NCI-H2196 (cell line): ENCODE data around the gene TRAPPC6A.

ENCODE experiments used
- DNase-seq: peaks from one replicate; lab custom pipeline; 2025; ENCODE audit not compliant: unreplicated experiment; lab: John Stamatoyannopoulos, UW

Gene TRAPPC6A

GRCh38 chr19:45186509-45187334 is 8.7 kb upstream of the TRAPPC6A start:
- DNase-seq, result no peak

GRCh38 chr19:45184115-45184514 is 6.1 kb upstream of the TRAPPC6A start:
- DNase-seq, result no peak

GRCh38 chr19:45182758-45183157 is 4.7 kb upstream of the TRAPPC6A start:
- no peak for DNase-seq

- no peak for DNase-seq
These were observed 2.9 kb upstream of the TRAPPC6A start for GRCh38 chr19:45180936-45181335.

GRCh38 chr19:45179892-45180370 is 1.9 kb upstream of the TRAPPC6A start:
- no peak for DNase-seq

GRCh38 chr19:45179072-45179891 is 1.2 kb upstream of the TRAPPC6A start:
- no peak for DNase-seq

- peak; percentile 100 for DNase-seq
These were observed 430 bp upstream of the TRAPPC6A start, which contains the start of gene BLOC1S3 for GRCh38 chr19:45178262-45179071. Gene BLOC1S3, plus strand, starts transcription at chr19:45178784. Its CDS starts 513 bp downstream, at chr19:45179297.

- no peak for DNase-seq
These were observed 2.3 kb downstream of the TRAPPC6A start for GRCh38 chr19:45175515-45176345.

- no peak for DNase-seq
These were observed 4.2 kb downstream of the TRAPPC6A start for GRCh38 chr19:45173816-45174215.

GRCh38 chr19:45172611-45173208 is 5.3 kb downstream of the TRAPPC6A start:
- no peak for DNase-seq

- DNase-seq, result no peak
These were observed 5.9 kb downstream of the TRAPPC6A start for GRCh38 chr19:45172173-45172572.

GRCh38 chr19:45171211-45171623 is 6.8 kb downstream of the TRAPPC6A start:
- no peak for DNase-seq

- no peak for DNase-seq
These were observed 7.6 kb downstream of the TRAPPC6A start for GRCh38 chr19:45170146-45171106.

GRCh38 chr19:45169602-45170001 is 8.4 kb downstream of the TRAPPC6A start:
- DNase-seq, result no peak

GRCh38 chr19:45168767-45169351 is 9.2 kb downstream of the TRAPPC6A start:
- no peak for DNase-seq

GRCh38 chr19:45166723-45167252 is 11.2 kb downstream of the TRAPPC6A start:
- no peak for DNase-seq

- DNase-seq, result no peak
These were observed 13.3 kb downstream of the TRAPPC6A start for GRCh38 chr19:45164577-45165335.
